Adrenal gland (tissue), 12 donors: ENCODE results near the gene ZKSCAN7. TPM values are rescaled to one million over a fixed set of nuclear protein-coding genes. Genes with fewer than 3 reads are reported as not detected.
"Not testable (repeated sequence)": the region's sequence is repeated elsewhere in the genome, so short reads cannot be mapped to it uniquely, and the experiment has no call there.

Experiments used
- DNase-seq, 7 donors: peaks; one replicate each; pipeline ENCODE4 v3.0.0-alpha.2; 2019 to 2020
- H3K27ac ChIP-seq, 5 donors: fragments of 200-600 bp; sonication (generic) in 4 of 5; 1 replicate in 3 of 5; 2 replicates in 2 of 5; pipeline versions ENCODE4 v1.5.1 to v1.8.0; 2016 to 2020; ENCODE audit warnings: mild to moderate bottlenecking in 1 of 5
- H3K27me3 ChIP-seq: fragments of 200-600 bp; 2 replicates; pipeline ENCODE4 v1.8.0; 2021
- H3K36me3 ChIP-seq, 2 donors: fragments of 200-600 bp; replicated peaks in 1 of 2; 1 replicate in 1 of 2; 2 replicates in 1 of 2; pipeline versions ENCODE4 v1.5.1 to v1.8.0; 2018 to 2022
- H3K4me1 ChIP-seq, 2 donors: fragments of 200-600 bp; replicated peaks in 1 of 2; 1 replicate in 1 of 2; 2 replicates in 1 of 2; pipeline versions ENCODE4 v1.5.1 to v1.8.0; 2018 to 2021
- H3K4me3 ChIP-seq, 4 donors: fragments of 200-600 bp; sonication (generic) in 3 of 4; one replicate each; pipeline ENCODE4 v1.5.1; 2016 to 2018
- H3K9me3 ChIP-seq, 3 donors: fragments of 200-600 bp; sonication (generic) in 1 of 3; replicated peaks in 1 of 3; 1 replicate in 2 of 3; 2 replicates in 1 of 3; pipeline versions ENCODE4 v1.5.1 to v1.8.0; 2016 to 2021
- POLR2A ChIP-seq, 2 donors: fragments of 450-650 bp; IDR thresholded peaks; one replicate each; pipeline ENCODE4 v1.6.1; 2017; ENCODE audit warnings: antibody characterized with exemption in 2 of 2, mild to moderate bottlenecking in 2 of 2, moderate library complexity in 1 of 2
- WGBS, 4 donors: extraction: QIAGEN DNeasy Blood & Tissue Kit in 2 of 4; methylation state at CpG; one replicate each; pipeline versions ENCODE4 v1.1.5 to v1.1.7; 2013 to 2017; 5-methylcytosine and 5-hydroxymethylcytosine counted together
- intact Hi-C, 2 donors: fragments of 100-400 bp; cut with DNase I; formaldehyde crosslinking; loops; one replicate each; pipeline versions ENCODE4 v1.14.1 to v1.15.0; 2022 to 2023
- polyA plus RNA-seq, 3 donors: library from polyadenylated mRNA; stranded (reverse); fragments of 200-250 nt in 2 of 3; fragments of 350-450 nt in 1 of 3; fragmentation: Illumina TruSeq in 1 of 3; extraction: RNeasy Lipid Tissue Mini Kit (QIAGEN cat#74804) in 1 of 3; gene quantifications; one replicate each; pipeline ENCODE4 v1.2.3, GENCODE V29; 2013 to 2014
- total RNA-seq, 9 donors: library from RNA; depleted of rRNA in 4 of 9; stranded (reverse); fragments of >200 nt in 4 of 9; fragments of 120-200 nt in 1 of 9; fragmentation: NEBNext Ultra II Directional in 1 of 9; extraction: Animal tissue kit (Norgen Biotek cat#: 25700) in 1 of 9; gene quantifications; one replicate each; pipeline versions ENCODE4 v1.1.0 to v1.2.4, GENCODE V29; 2013 to 2023
- TF ChIP-seq, protein P1 (sequence below), 6 experiments: fragments of 450-650 bp in 4 of 6; fragments of 200-600 bp in 2 of 6; sonication (generic) in 1 of 6; IDR thresholded peaks; 1 replicate in 5 of 6; 2 replicates in 1 of 6; pipeline versions ENCODE4 v1.5.1 to v1.8.0; 2016 to 2021; ENCODE audit warnings: antibody characterized with exemption in 6 of 6, mild to moderate bottlenecking in 2 of 6, moderate library complexity in 1 of 6
- donor health status: healthy with polysubstance abuse.
- donor health status: Bipolar disorder and iron deficiency.
- donor health status: DM: yes; HTN: yes; CAD: no.
- donor health status: DM: no; HTN: no; CAD: no.
- donor health status: DM: no; HTN: no; CAD: no.
- donor health status: DM: yes; HTN: yes; CAD: no.

ZKSCAN7 gene
- total and polyA plus RNA-seq, 12 donors: 1.9 to 11.2 (median 5.3) TPM

DNA sequence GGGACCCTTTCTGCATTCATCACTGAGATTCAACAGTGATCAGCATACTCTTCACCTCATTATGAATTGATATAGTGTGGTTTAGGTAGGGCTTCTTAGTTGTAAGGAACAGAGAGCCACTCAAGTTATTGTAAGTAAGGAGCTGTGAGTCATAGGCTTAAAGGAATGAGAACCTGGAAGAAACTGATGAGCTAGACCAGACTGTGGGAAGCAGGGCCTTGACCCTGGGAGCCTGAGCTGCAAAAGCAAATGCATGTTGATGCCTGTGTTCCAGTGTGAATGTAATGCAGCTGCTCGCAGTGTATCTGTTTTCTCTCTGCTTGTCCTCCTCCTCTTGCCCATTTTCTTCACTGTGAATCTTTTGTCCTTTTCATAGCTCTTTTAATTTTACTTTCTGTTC, 13.6 kb downstream of the ZKSCAN7 start:
- H3K36me3 ChIP-seq: peaks cover 0 to 19% of the 10 kb centered on the region in 2 donors
- intact Hi-C loops: no loop called here

DNA sequence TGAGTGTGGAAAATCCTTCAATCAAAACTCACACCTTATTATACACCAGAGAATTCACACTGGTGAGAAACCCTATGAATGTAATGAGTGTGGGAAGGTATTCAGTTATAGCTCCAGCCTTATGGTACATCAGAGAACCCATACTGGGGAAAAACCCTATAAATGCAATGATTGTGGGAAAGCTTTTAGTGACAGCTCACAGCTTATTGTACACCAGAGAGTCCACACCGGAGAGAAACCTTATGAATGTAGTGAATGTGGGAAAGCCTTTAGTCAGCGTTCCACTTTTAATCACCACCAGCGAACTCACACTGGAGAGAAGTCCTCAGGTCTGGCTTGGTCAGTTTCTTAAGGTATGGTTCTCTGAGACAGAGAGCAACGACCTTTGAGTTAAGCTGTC, 16.0 kb downstream of the ZKSCAN7 start:
- intact Hi-C loops: no loop called here
- WGBS, 4 donors: 78 to 99% (median 93%) methylated on average over 4 of the region's 4 CpGs
- Histone ChIP-seq H3K27ac (no peak overlapping the region), H3K36me3 (peaks cover 0 to 19% of the 10 kb centered on the region in 2 donors), H3K27me3 (no peaks in the 10 kb centered on the region), H3K9me3 (peaks cover 0 to 10% (median 0%) of the 10 kb centered on the region in 3 donors), H3K4me3 (no peak overlapping the region), H3K4me1 (no peaks in the 10 kb centered on the region)
- no peak for DNase-seq
- no peak for TF ChIP-seq POLR2A (IDR thresholded peaks at IDR 0.05)
- TF ChIP-seq, protein P1, sequence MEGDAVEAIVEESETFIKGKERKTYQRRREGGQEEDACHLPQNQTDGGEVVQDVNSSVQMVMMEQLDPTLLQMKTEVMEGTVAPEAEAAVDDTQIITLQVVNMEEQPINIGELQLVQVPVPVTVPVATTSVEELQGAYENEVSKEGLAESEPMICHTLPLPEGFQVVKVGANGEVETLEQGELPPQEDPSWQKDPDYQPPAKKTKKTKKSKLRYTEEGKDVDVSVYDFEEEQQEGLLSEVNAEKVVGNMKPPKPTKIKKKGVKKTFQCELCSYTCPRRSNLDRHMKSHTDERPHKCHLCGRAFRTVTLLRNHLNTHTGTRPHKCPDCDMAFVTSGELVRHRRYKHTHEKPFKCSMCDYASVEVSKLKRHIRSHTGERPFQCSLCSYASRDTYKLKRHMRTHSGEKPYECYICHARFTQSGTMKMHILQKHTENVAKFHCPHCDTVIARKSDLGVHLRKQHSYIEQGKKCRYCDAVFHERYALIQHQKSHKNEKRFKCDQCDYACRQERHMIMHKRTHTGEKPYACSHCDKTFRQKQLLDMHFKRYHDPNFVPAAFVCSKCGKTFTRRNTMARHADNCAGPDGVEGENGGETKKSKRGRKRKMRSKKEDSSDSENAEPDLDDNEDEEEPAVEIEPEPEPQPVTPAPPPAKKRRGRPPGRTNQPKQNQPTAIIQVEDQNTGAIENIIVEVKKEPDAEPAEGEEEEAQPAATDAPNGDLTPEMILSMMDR (IDR thresholded peaks at IDR 0.05): no peak

More for the DNA sequence above, 13.6 kb downstream of the ZKSCAN7 start:
- no peaks in the 10 kb centered on the region for H3K27me3 ChIP-seq
- no peak overlapping the region for H3K27ac ChIP-seq
- DNase-seq: no peak
- no peak overlapping the region for H3K4me3 ChIP-seq
- TF ChIP-seq, protein P1 (IDR thresholded peaks at IDR 0.05): no peak
- TF ChIP-seq POLR2A (IDR thresholded peaks at IDR 0.05): no peak
- H3K9me3 ChIP-seq: peaks cover 0 to 10% (median 0%) of the 10 kb centered on the region in 3 donors
- 93 to 100% (median 95%) methylated on average over 1 of the region's 1 CpG for WGBS, 4 donors
- H3K4me1 ChIP-seq: no peaks in the 10 kb centered on the region

DNA sequence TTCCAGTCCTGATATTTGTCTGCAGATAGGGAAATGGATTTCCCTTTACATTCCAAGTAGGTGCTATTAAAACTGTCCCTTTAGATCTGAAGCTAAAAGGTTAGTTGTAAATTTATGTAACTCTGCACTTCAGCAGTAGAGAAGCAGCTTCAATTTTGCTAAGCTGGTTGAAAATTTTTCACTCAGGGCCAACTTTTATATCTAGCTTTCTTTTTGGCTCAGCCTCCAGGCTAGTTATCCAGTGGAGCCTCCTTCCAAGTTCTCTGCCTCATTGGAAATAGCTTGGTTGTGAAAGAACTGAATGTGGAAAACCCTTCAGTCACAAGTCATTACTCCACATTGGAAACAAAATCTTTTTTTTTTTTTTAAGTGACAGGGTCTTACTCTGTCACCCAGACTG, 21.6 kb downstream of the ZKSCAN7 start:
- no peak for DNase-seq
- Histone ChIP-seq H3K9me3 (no peaks in the 10 kb centered on the region), H3K4me1 (no peaks in the 10 kb centered on the region), H3K27ac (no peak overlapping the region), H3K36me3 (no peaks in the 10 kb centered on the region), H3K27me3 (no peaks in the 10 kb centered on the region), H3K4me3 (no peak overlapping the region)
- TF ChIP-seq, protein P1 (IDR thresholded peaks at IDR 0.05): no peak
- TF ChIP-seq POLR2A (IDR thresholded peaks at IDR 0.05): no peak
- intact Hi-C loops: no loop called here

DNA sequence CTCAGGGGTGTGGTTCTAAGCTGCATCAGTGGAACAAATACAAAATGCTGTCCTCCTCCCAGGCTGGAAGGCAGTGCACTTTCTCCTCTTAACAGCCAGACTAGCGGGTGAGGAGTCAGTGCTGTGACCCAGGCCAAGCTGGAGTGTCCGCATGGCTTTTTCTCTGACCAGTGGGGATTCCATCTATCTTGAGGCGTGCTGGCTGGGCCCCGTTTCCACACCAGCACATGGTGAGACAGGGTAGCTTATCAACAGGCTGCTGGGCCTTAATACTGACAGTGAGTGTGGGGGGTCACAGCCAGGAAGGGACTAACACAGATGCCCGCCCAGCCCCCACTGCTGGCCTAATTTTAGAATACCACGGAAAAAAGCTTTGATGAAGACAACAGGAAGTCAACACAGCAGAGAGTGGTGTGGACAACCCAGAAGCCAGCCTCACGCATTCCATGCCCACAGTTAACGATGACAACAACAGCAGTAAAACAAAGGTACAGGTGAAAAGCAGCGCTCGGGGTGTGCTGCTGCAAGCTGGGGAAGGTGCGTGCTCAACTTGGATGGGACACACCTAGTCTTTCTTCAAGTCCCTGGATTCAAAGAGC, 22.5 kb downstream of the ZKSCAN7 start:
- DNase-seq, H3K27ac ChIP-seq, H3K4me1 ChIP-seq, H3K27me3 ChIP-seq, H3K36me3 ChIP-seq, intact Hi-C loops, H3K9me3 ChIP-seq, H3K4me3 ChIP-seq: not testable (repeated sequence)
- WGBS, 4 donors: 81 to 97% (median 91%) methylated on average over 6 to 11 of the region's 11 CpGs

DNA sequence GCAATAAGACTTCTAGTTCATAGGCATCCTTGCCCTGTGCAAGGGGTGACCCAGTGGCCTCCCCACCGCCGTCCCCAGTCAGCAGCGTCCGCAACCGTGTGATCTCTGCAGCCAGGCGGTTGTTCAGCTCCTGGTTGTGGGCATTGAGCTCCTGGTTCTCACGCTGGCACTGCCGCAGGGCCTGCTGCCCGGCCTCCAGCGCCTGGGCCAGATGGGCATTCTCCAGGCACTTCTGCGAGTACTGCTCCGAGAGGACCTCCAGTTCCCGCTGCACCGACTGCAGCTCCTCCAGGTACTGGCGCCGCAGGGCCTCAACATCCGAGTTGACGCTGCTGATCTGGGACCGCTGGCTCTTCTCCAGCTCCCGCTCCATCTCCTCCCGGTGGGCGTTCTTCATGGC, 23.3 kb downstream of the ZKSCAN7 start:
- intact Hi-C loops, H3K4me1 ChIP-seq, H3K27me3 ChIP-seq, H3K9me3 ChIP-seq, H3K27ac ChIP-seq, DNase-seq, H3K36me3 ChIP-seq, H3K4me3 ChIP-seq: not testable (repeated sequence)
- WGBS, 4 donors: 95 to 99% (median 98%) methylated on average over 11 to 22 of the region's 22 CpGs

DNA sequence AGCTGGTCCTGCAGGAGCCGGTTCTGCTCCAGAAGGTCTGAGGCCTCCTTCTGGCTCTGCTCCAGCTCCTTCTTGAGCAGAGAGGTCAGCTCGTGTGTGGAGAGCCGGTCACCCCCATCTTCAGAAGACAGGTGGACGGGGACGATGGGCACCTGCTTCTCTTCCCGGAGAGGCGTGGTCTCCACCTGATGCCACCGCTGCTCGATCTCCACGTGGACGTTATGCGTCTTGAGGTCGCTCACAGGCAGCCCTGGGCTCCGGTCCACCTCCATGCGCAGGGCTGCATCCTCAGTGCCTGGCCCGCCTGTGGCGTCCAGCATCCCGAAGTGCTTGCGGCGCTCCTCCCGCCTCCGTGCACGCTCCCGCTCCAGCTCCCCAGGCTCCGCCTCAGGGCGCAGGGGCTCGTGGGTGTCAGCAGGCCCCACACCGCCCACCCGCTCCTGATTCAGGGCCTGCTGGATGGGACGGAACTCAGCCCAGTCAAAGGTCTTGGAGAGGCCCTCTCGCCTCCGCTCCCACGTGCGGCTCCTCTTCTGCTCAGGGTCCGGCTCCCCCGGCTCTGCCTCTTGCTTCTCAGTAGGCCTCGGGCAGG, 24.0 kb downstream of the ZKSCAN7 start:
- H3K4me1 ChIP-seq, H3K27ac ChIP-seq, H3K27me3 ChIP-seq, H3K9me3 ChIP-seq, intact Hi-C loops, H3K36me3 ChIP-seq, H3K4me3 ChIP-seq, DNase-seq: not testable (repeated sequence)
- 97 to 98% (median 97%) methylated on average over 31 to 37 of the region's 37 CpGs for WGBS, 4 donors

DNA sequence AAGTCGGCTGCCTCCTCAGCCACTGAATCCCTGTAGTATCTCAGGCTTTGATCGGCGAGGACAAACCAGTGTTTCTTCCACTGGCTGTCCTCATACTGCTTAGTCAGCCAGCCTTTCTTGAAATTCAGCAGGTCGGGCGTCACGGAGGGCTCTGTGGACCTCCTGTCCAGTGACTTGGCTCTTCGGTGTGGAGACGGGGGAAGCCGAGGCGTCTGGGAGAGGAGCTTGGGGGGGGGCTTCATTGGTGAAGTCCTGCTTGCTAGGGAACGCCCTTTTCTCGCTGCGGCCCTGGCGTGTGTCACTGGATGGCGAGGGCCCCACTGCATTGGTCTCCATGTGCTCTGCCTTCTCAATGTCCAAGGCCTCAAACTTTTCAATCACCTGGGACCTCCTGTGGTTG, 24.8 kb downstream of the ZKSCAN7 start:
- not testable (repeated sequence) for DNase-seq

DNA sequence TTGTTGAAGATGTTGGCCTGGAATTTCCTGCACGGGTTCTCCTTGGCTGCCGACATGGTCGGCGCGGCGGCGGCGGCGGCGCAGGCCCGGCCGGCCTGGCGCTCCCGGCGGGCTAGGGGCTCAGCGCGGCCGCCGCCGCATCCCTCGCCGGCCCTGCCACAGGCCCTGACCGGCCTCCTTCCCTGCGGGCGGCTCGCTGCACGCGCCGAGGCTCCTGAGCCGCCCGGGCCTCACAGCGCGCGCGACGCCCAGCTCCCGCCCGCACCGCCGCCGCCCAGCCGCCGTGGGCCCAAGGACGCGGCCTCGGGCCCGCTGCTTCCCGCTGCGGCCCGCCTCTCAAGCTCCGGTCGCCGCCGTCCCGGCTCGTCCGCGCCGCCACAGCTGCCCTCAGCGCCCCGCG, 26.0 kb downstream of the ZKSCAN7 start:
- H3K36me3 ChIP-seq, H3K27me3 ChIP-seq, H3K4me3 ChIP-seq, DNase-seq, intact Hi-C loops, H3K9me3 ChIP-seq, H3K27ac ChIP-seq, H3K4me1 ChIP-seq: not testable (repeated sequence)
- 20 to 32% (median 25%) methylated on average over 8 to 62 of the region's 62 CpGs for WGBS, 4 donors

More for the DNA sequence above, 24.8 kb downstream of the ZKSCAN7 start:
- intact Hi-C loops, H3K36me3 ChIP-seq, H3K27me3 ChIP-seq, H3K9me3 ChIP-seq, H3K4me3 ChIP-seq, H3K4me1 ChIP-seq, H3K27ac ChIP-seq: not testable (repeated sequence)
- WGBS, 4 donors: 97 to 98% (median 98%) methylated on average over 9 to 15 of the region's 15 CpGs
